ENCODE results near the gene PMM2.
"Not testable (repeated sequence)": the region's sequence is repeated elsewhere in the genome, so short reads cannot be mapped to it uniquely, and the experiment has no call there.

Gene PMM2

GRCh38 chr16:8818504-8819270 is 21.0 kb downstream of the PMM2 start:
- DNase-seq (ENCODE audit: low read depth in 3 of 3) = no peak

DNA sequence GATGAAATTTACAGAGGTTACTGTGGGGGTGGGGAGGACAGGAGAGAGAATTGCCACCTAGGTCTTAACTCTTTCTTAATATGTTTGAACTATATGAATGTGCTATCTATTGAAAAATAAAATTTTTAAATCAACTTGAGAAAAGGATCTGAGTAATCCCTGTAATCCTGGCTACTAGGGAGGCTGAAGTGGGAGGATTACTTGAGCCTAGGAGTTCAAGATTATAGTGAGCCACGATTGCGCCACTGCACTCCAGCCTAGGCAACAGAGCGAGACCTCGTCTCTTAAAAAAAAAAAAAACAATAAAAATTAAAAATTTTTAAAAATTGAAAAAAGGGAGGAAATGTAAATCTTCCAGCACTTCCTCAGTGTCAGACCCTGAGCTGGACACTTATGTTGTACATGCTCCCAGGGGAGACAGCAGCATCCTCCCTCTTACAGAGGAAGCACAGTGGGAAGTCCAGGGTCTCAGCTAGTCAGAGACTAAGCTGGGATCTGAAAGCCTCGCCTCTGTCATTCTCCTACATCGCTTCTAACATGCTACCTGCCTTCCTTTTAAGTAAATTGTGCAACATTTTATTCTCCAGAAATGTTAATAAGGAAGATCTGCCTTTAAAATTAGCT is 21.9 kb downstream of the PMM2 start:
- no peak for DNase-seq (ENCODE audit: low read depth in 3 of 3)

GRCh38 chr16:8822403-8822802 is 24.8 kb downstream of the PMM2 start:
- DNase-seq (ENCODE audit: low read depth in 3 of 3) = no peak

GRCh38 chr16:8826278-8826879 is 28.7 kb downstream of the PMM2 start:
- no peak for DNase-seq (ENCODE audit: low read depth in 3 of 3)

DNA sequence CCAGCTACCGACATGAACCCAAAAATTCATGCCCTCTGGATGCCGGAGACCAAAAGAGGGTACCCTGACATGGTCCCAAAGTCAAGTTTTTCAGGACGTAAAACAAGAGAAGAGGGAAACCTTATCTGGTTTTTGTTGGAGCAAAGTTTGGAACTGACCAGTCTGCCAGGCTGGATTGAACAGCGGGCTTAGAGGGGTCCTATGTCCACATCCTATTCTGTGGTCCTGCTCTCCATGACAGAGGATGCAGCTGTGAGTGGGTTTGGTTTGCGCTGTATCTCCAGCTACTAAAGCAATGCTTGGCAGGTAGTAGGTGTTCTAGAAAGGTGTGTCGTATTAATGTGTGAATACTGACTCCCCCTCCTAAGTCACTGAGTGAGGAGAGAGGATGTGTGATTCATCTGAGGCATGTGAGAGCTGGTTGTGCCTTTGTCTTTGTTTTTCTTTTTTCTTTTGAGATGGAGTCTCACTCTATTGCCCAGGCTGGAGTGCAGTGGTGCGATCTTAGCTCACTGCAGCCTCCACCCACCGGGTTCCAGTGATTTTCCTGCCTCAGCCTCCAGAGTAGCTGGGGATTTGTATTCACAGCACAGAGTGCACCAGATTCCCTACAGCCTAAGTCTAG is 31.0 kb downstream of the PMM2 start:
- DNase-seq (ENCODE audit: low read depth in 3 of 3) = no peak

DNA sequence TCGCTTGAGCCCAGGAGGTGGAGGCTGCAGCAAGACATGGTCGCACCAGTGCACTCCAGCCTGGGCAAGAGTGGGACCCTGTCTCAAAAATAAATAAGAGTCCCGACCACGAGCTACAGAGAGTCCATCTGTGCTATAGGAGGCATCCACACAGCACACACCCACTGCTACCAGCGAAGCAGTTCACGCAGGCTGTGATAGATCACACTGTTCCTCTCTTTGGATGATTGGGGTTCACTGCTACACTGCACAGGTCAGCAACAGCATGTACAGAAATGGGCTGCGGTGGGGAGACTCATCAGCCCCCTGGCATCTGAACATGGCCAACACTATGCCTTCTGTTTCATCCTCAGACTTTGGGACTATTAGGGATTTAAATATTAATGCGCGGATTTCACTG is 33.8 kb downstream of the PMM2 start:
- DNase-seq (ENCODE audit: low read depth in 3 of 3) = no peak

GRCh38 chr16:8831871-8832716 is 34.5 kb downstream of the PMM2 start:
- DNase-seq (ENCODE audit: low read depth in 3 of 3) = no peak

DNA sequence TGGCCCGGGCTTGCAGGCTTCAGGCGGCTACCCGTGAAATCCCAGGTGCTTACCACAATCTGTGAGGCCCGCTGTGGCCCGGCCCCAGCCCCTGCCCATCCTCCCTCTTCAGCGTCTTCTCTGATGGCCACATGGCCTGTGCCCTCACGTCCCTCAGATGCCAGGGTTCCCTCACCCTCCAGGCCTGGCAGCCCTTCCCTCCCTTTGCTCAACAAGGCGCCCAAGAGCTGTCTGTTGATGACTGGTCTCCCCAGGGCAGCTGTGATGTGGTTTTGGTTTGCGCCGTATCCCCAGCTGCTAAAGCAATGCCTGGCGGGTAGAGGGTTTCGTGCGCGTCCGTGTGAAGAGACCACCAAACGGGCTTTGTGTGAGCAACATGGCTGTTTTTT is 35.1 kb downstream of the PMM2 start:
- DNase-seq (ENCODE audit: low read depth in 3 of 3) = no peak

DNA sequence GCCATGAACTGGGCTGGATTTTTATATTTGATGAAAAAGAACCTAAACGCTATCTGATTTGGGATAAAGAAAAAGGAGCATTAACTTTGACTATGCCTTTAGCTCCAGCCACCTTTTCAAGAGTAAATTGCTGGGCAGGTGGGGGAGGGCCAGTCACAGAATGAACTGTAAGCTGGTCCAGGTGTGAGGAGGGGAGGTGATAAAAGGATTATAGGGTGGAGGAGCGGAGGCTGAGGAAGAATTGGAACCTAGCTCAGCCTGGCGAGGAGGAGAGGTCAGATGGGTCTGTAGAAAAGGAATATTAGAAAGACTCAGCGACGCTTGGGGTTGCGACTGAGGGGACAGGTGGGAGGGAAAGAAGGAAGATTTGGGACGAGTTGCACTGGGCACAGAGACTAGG is 39.2 kb downstream of the PMM2 start:
- DNase-seq (ENCODE audit: low read depth in 3 of 3) = not testable (repeated sequence)

DNA sequence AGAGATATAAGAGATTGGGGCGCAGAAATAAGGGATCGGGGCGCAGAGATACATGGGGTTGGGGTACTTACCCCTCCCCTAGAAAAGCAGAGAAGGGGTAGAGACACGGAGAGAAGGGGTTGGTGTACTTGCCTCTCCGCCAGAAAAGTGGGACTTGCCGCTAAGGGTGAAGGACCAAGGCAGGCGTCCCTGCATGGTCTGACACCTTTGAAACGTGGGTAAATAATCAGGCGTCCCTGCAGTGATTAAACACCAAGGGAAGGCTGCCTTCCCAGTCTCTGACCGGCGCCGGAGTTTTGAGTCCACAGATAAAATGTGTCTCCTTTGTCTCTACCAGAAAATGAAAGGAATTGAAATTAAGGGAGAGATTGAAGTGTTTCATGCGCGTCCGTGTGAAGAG is 40.0 kb downstream of the PMM2 start:
- DNase-seq (ENCODE audit: low read depth in 3 of 3) = not testable (repeated sequence)

- DNase-seq (ENCODE audit: low read depth in 3 of 3) = not testable (repeated sequence)
Observed at GRCh38 chr16:8842016-8842415, 44.4 kb downstream of the PMM2 start.

GRCh38 chr16:8843296-8843695 is 45.7 kb downstream of the PMM2 start:
- DNase-seq (ENCODE audit: low read depth in 3 of 3) = not testable (repeated sequence)

GRCh38 chr16:8845699-8846298 is 48.2 kb downstream of the PMM2 start:
- no peak for DNase-seq (ENCODE audit: low read depth in 3 of 3)

- DNase-seq (ENCODE audit: low read depth in 3 of 3) = no peak
Observed at GRCh38 chr16:8846401-8846932, 48.8 kb downstream of the PMM2 start.

GRCh38 chr16:8847145-8847544 is 49.5 kb downstream of the PMM2 start:
- DNase-seq (ENCODE audit: low read depth in 3 of 3) = no peak

DNA sequence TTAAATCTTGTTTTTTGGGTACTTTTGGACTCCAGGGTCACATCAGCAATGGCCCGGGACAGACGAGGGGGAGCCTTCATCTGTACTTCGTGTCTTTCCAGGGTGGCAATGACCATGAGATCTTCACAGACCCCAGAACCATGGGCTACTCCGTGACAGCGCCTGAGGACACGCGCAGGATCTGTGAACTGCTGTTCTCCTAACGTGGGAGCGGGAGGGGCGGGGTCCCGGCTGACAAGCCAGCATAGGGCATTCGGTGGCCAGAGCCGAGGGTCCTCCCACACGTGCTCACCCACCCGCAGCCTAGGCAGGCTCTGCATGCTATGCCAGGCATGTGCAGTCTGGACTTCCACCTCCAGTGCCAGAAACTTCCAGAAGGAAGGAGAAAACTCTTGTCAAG is 50.0 kb downstream of the PMM2 start:
- DNase-seq (ENCODE audit: low read depth in 3 of 3) = no peak

DNA sequence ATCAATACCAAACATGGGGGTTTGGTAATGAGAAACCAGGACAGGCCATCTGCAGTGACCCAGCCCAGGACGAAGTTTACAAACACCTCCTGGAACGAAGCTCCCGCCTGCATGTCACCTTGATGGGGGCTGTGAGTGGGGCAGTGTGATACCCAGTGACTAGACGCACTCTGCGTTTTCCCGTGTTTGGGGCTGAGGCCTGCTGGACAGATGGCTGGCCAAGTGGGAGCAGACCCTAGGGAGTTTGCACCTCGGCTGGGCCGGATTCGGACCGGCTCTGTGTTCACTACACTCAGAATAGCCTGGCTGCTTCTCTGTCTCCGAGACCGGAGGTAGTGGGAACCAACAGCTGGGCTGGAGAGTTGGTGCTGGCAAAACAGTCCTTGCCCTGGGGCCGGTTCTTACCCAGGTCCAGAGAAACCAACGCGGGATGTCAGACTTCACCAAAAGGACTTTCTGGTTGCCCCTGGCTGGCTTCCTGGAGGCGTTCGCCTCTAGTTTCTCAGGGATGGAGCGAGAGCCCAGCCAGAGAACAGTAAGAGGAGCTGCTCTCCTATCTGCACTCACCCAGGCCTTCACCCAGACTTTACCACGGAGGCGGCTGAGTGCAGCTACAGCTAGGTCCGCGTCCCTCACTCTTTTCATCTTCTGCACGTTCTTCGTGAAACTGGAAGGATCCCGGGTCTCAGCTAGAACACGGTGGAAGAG is 50.7 kb downstream of the PMM2 start:
- no peak for DNase-seq (ENCODE audit: low read depth in 3 of 3)

DNA sequence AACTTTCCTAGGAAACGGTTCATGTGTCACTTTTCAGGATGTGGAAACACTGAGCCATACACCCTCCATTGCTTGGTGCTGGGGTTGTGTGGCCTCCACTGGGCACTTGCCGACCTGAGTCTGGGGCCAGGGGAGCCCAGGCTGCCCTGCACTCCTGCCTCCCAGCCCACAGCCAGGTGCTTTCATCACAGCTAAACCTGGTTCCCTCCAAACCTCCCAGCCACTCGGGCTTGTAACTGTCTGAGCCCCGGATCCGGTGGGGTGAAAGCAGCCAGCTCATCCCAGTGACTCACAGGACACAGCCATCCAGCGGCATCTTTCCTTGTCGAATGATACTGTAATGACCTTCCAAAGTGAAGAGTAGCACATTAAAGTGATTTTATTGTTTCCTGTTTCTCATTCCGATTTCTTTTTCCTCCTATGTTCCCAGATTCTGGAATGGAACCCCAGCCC is 51.3 kb downstream of the PMM2 start:
- no peak for DNase-seq (ENCODE audit: low read depth in 3 of 3)

DNA sequence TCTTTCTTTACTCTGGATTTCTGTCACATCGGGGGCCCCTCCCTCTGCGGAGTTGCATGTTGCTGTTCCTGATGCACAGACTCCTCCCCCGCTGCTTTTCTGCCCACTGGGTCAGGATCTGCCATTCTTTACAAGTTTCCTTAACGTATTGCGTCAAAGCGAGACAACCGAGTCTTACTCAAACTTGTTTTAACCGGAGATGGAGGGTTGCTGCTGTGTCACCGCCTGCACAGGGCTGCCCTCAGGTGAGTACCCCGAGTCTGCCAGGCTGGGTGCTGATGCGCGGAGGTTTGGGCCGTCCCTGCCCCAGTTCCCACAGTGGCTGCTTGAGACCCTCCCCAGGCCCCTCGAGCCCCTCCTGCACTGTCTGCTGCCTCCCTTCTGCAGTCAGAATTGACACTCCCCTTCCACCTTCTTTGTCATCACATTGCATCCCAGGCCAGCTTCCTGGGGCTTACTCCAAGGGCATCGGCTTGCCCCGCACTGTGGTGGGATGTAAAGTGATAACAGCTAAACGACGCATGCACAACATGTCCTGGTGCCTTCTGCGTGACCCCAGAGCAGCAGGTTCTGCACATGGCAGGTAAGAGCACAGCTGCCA is 51.9 kb downstream of the PMM2 start:
- no peak for DNase-seq (ENCODE audit: low read depth in 3 of 3)

All from stimulated activated CD4-positive, alpha-beta T cell treated with anti-CD3 and anti-CD28 coated beads, TNF-alpha, amount 100 ng/mL, for 48 hours (primary cell).